Measurements from ENCODE around the gene SEC23B. TPM values are rescaled to one million over a fixed set of nuclear protein-coding genes. Genes with fewer than 3 reads are reported as not detected.

The SEC23B gene
- total and polyA plus RNA-seq, 2 experiments from 2014 or later: 27.2 to 66.6 TPM

GRCh38 chr20:18585134-18585533, 77.4 kb downstream of the SEC23B start:
- DNase-seq (ENCODE audit: low spot score): peak; percentile 90
- H3K27ac Mint-ChIP-seq: peak overlapping the region; percentile 49; the same call in 1 of the 2 replicates

More at GRCh38 chr20:18585134-18585533, 77.4 kb downstream of the SEC23B start:
- H3K79me2 ChIP-seq (replicated peaks; ENCODE audit: insufficient read depth): peaks cover 1% of the 10 kb centered on the region
- Mint-ChIP-seq H3K27me3 (ENCODE audit: insufficient read depth, low read depth, poor library complexity) (peaks cover 5% of the 10 kb centered on the region), H3K4me1 (peaks cover 25% of the 10 kb centered on the region), H3K4me3 (no peak overlapping the region), H3K36me3 (ENCODE audit: low read depth) (no peaks in the 10 kb centered on the region; the same call in 1 of the 3 replicates), H3K9me3 (no peaks in the 10 kb centered on the region)
- no peaks in the 10 kb centered on the region for H3K36me3 ChIP-seq (ENCODE audit: insufficient read depth)
- no peak overlapping the region for H3K4me3 ChIP-seq
- ATAC-seq: peak; percentile 15
- peaks cover 18% of the 10 kb centered on the region for H3K4me1 ChIP-seq (ENCODE audit: insufficient read depth)
- TF ChIP-seq POLR2AphosphoS5 (IDR thresholded peaks at IDR 0.05; ENCODE audit: low read depth) (no peak), CTCF (conservative IDR thresholded peaks at IDR 0.05; ENCODE audit: low read depth in 2 of 2) (no peak), REST (IDR thresholded peaks at IDR 0.05; ENCODE audit: unreplicated experiment) (no peak), JUNB (IDR thresholded peaks at IDR 0.05; ENCODE audit: unreplicated experiment) (no peak), ZNF114 (CRISPR knock-in tag; IDR thresholded peaks at IDR 0.05) (no peak)
- TF ChIP-seq, protein P1, sequence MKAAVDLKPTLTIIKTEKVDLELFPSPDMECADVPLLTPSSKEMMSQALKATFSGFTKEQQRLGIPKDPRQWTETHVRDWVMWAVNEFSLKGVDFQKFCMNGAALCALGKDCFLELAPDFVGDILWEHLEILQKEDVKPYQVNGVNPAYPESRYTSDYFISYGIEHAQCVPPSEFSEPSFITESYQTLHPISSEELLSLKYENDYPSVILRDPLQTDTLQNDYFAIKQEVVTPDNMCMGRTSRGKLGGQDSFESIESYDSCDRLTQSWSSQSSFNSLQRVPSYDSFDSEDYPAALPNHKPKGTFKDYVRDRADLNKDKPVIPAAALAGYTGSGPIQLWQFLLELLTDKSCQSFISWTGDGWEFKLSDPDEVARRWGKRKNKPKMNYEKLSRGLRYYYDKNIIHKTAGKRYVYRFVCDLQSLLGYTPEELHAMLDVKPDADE (IDR thresholded peaks at IDR 0.05): no peak
- H3F3A ChIP-seq (replicated peaks; ENCODE audit: low read depth): peaks cover 3% of the 10 kb centered on the region; the same call in 1 of the 2 replicates
- peak overlapping the region; percentile 41; the same call in 1 of the 2 replicates for H3K27ac ChIP-seq (ENCODE audit: low read depth)
- no peaks in the 10 kb centered on the region for H4K20me1 ChIP-seq (replicated peaks; ENCODE audit: insufficient read depth)
- H3K4me2 ChIP-seq: no peak overlapping the region
- no peaks in the 10 kb centered on the region for H3K27me3 ChIP-seq (ENCODE audit: insufficient read depth)
- H2AFZ ChIP-seq: no peak overlapping the region
- peaks cover 5% of the 10 kb centered on the region; the same call in 1 of the 2 replicates for H3K9me2 ChIP-seq (ENCODE audit: insufficient read depth)

All from GM23338 (cell line).